Panc1 (cell line): Measurements from ENCODE around the gene PGS1. TPM values are rescaled to one million over a fixed set of nuclear protein-coding genes. Genes with fewer than 3 reads are reported as not detected.

Experiments
- ATAC-seq: fragments of 200-7000 bp; cut with Tn5 transposase; 2 replicates; pipeline ENCODE4 v1.9.1; 2020; ENCODE audit warnings: mild to moderate bottlenecking, moderate library complexity
- BruUV-seq: library from RNA; stranded (reverse); fragments of 400-500 nt; replicated peaks from 2 replicates; lab custom pipeline; 2021; lab: Mats Ljungman, UMichigan
- CTCF ChIA-PET: fragments of 300-600 bp; sonication (Branson Sonifier 250); formaldehyde crosslinking; loops from one replicate; lab custom pipeline; 2022; ENCODE audit warnings: antibody characterized with exemption; lab: Charles Lee
- POLR2A ChIA-PET: fragments of 300-600 bp; sonication (Branson Sonifier 250); formaldehyde crosslinking; loops from one replicate; lab custom pipeline; 2022; ENCODE audit warnings: antibody characterized with exemption; lab: Charles Lee
- DNase-seq: peaks from one replicate; pipeline ENCODE4 v3.0.0-alpha.2; 2010; ENCODE audit warnings: low read depth, low spot score
- H3K27ac ChIP-seq: 2 replicates; pipeline ENCODE4 v1.5.1; 2011; ENCODE audit warnings: mild to moderate bottlenecking, low read length, inconsistent platforms
- H3K27me3 ChIP-seq: fragments of 200-500 bp; sonication (Bioruptor generic); 2 replicates; pipeline ENCODE4 v1.6.0; 2014; ENCODE audit warnings: low read length, inconsistent platforms; ENCODE audit not compliant: control insufficient read depth, insufficient read depth
- H3K36me3 ChIP-seq: fragments of 200-500 bp; sonication (Bioruptor generic); 2 replicates; pipeline ENCODE4 v1.5.1; 2014; ENCODE audit warnings: inconsistent platforms, mild to moderate bottlenecking, low read length, moderate library complexity; ENCODE audit not compliant: control insufficient read depth, insufficient read depth
- H3K4me1 ChIP-seq: 2 replicates; pipeline ENCODE4 v1.5.1; 2011; ENCODE audit warnings: inconsistent platforms, mild to moderate bottlenecking, low read length, moderate library complexity; ENCODE audit not compliant: control insufficient read depth, insufficient read depth
- H3K4me3 ChIP-seq, 2 experiments: 2 replicates each; pipeline ENCODE4 v1.5.1; 2011 to 2012; ENCODE audit warnings: low read depth in 2 of 2, low read length in 2 of 2, mild to moderate bottlenecking in 2 of 2, inconsistent platforms in 1 of 2, moderate library complexity in 1 of 2
- H3K9me3 ChIP-seq: fragments of 200-500 bp; sonication (Bioruptor generic); 2 replicates; pipeline ENCODE4 v1.5.1; 2014; ENCODE audit warnings: low read depth, mild to moderate bottlenecking, inconsistent platforms, low read length, moderate library complexity; ENCODE audit not compliant: control insufficient read depth, insufficient read depth
- CTCF ChIP-seq: fragments of 450-650 bp; IDR thresholded peaks from 2 replicates; pipeline ENCODE4 v1.5.1; 2017; ENCODE audit warnings: mild to moderate bottlenecking
- POLR2AphosphoS5 ChIP-seq: IDR thresholded peaks from 2 replicates; pipeline ENCODE4 v1.6.1; 2012; ENCODE audit warnings: mild to moderate bottlenecking, low read depth, low read length, moderate library complexity
- REST ChIP-seq, 2 experiments: IDR thresholded peaks; 2 replicates each; pipeline ENCODE4 v1.6.1; 2011 to 2012; ENCODE audit warnings: low read depth in 2 of 2, control low read depth in 1 of 2, low read length in 1 of 2, mild to moderate bottlenecking in 1 of 2, moderate library complexity in 1 of 2; ENCODE audit not compliant: insufficient read depth in 1 of 2
- SIN3A ChIP-seq: IDR thresholded peaks from 2 replicates; pipeline ENCODE4 v1.6.1; 2012; ENCODE audit warnings: low read depth, mild to moderate bottlenecking, low read length, moderate library complexity, borderline replicate concordance; ENCODE audit not compliant: insufficient read depth
- TCF7L2 ChIP-seq: IDR thresholded peaks from 2 replicates; pipeline ENCODE4 v1.6.1; 2011; ENCODE audit warnings: mild to moderate bottlenecking, low read depth, low read length, inconsistent platforms
- in situ Hi-C: cut with HindIII; loops from 2 replicates; pipeline ENCODE4 v1.10.0; 2016; ENCODE audit warnings: low sequenced_read_pairs, low pct_unique_long_range_greater_than_20kb
- intact Hi-C: fragments of 100-400 bp; cut with micrococcal nuclease; formaldehyde crosslinking; loops from one replicate; pipeline ENCODE4 v1.10.0; 2022; ENCODE audit not compliant: unreplicated experiment
- total RNA-seq: library from RNA; stranded (reverse); gene quantifications from one replicate; pipeline ENCODE4 v1.2.1, GENCODE V29; 2021; ENCODE audit not compliant: unreplicated experiment

Gene PGS1
- total RNA-seq, 1 experiment from 2014 or later, result 47.5 TPM

DNA sequence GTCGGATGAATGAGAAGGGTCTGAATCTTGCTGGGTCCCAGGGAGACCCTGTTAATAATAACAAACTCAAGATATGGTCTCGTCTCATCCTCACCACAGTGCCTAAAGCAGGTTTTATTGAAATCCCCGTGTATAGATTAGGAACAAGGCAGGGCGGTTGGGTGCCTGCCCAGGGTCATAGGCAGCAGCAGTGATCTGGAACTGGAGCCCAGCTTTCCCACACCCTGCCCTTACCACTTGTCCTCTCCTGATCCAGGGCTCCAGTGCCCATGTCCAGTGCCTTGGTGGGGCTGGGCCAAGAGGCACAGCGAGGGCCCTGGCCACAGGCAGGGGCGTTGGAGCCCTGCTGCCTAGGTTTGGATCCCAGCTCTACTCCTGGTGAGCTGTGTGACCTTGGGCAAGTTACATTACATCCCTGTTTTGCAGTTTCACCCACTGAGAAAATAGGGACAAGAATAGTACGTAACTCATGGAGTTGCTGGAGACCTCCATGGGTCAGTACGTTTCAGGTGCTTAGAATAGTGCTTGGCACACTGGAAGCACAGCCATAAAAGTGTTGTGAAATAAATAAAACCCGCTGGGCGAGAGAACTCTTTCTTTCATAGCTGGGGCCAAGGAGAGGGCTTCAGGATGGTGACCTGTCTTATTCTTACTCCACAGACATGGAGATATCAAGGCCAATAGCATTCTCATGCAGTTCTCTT lies 32.5 kb upstream of the PGS1 start:
- Histone ChIP-seq H3K4me3 (no peak overlapping the region), H3K9me3 (no peaks in the 10 kb centered on the region), H3K36me3 (no peaks in the 10 kb centered on the region), H3K27me3 (no peaks in the 10 kb centered on the region), H3K4me1 (peaks cover 62% of the 10 kb centered on the region), H3K27ac (peak overlapping the region; percentile 52; the same call in 1 of the 2 replicates)
- in situ Hi-C loops, result no loop called here
- no TSS peak for BruUV-seq
- CTCF ChIA-PET, result no interaction called here
- POLR2A ChIA-PET, result interaction anchor here (0.5 kb wide), 1 partner anchor 19 kb away, joined by 6 read pairs; no protein-coding TSS in a partner anchor
- DNase-seq, result no peak
- intact Hi-C loops, result no loop called here
- TF ChIP-seq SIN3A (no peak), TCF7L2 (no peak), POLR2AphosphoS5 (no peak), CTCF (no peak), REST (IDR thresholded peaks at IDR 0.05; ENCODE audit: insufficient read depth in 1 of 2, low read depth in 2 of 2, low read length in 1 of 2) (no peak)
- ATAC-seq, result no peak

DNA sequence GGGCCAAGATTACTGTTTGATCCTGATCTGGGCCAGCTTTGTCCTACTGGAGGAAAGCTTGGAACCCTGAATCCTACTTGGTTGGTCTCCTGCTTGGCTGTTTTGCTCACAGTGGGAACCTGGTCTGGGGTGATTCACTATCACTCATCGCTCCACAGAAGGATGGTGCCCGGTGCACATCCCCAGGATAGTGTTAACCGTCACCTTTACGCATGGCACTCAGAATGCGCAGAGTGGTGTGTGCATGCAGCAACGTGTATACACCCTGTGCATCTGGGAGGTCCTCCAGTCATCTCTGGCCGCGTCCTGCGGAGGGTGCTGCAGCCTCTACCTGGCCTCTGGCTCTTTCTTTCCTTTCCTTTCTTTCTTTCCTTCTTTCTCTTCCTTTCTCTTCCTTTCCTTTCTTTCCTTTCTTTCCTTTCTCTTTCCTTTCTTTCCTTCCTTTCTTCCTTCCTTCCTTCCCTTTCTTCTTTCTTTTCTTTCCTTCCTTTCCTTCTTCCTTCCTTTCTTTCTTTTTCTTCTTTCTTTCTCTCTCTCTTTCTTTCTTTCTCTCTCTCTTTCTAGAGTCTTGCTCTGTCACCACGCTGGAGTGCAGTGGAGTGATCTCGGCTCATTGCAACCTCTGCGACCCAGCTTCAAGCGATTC lies 31.7 kb upstream of the PGS1 start:
- POLR2A ChIA-PET, result no interaction called here
- TF ChIP-seq TCF7L2 (no peak), REST (IDR thresholded peaks at IDR 0.05; ENCODE audit: insufficient read depth in 1 of 2, low read depth in 2 of 2, low read length in 1 of 2) (no peak), POLR2AphosphoS5 (no peak), CTCF (no peak), SIN3A (no peak)
- in situ Hi-C loops, result no loop called here
- no peaks in the 10 kb centered on the region for H3K9me3 ChIP-seq
- no peaks in the 10 kb centered on the region for H3K36me3 ChIP-seq
- CTCF ChIA-PET, result no interaction called here
- H3K27me3 ChIP-seq, result no peaks in the 10 kb centered on the region
- H3K4me1 ChIP-seq, result peaks cover 64% of the 10 kb centered on the region
- BruUV-seq, result no TSS peak
- peak overlapping the region; percentile 8; the same call in 1 of the 2 replicates for H3K27ac ChIP-seq
- DNase-seq (no peak), ATAC-seq (no peak)
- intact Hi-C loops, result no loop called here
- no peak overlapping the region for H3K4me3 ChIP-seq
